Stomach (tissue), 9 donors: Measurements from ENCODE around the gene FBXL16. TPM values are rescaled to one million over a fixed set of nuclear protein-coding genes. Genes with fewer than 3 reads are reported as not detected.

Experiments
- DNase-seq, 2 donors: peaks; one replicate each; pipeline versions ENCODE4 v3.0.0 to v3.0.0-alpha.2; 2013 to 2019
- H3K27ac ChIP-seq, 5 donors: fragments of 200-600 bp in 4 of 5; sonication (generic) in 4 of 5; one replicate each; pipeline ENCODE4 v1.5.1; 2013 to 2019; ENCODE audit warnings: mild to moderate bottlenecking in 1 of 5, moderate library complexity in 1 of 5
- H3K27me3 ChIP-seq, 3 donors: fragments of 200-600 bp; sonication (generic); one replicate each; pipeline ENCODE4 v1.5.1; 2017 to 2019; ENCODE audit warnings: mixed run types in 1 of 3
- H3K36me3 ChIP-seq, 4 donors: fragments of 200-600 bp; sonication (generic); 1 replicate in 3 of 4; 2 replicates in 1 of 4; pipeline ENCODE4 v1.5.1; 2016 to 2019
- H3K4me1 ChIP-seq, 4 donors: fragments of 200-600 bp; sonication (generic); one replicate each; pipeline ENCODE4 v1.5.1; 2016 to 2019
- H3K4me3 ChIP-seq, 4 donors: fragments of 200-600 bp; sonication (generic) in 3 of 4; one replicate each; pipeline ENCODE4 v1.5.1; 2016 to 2019; ENCODE audit warnings: mild to moderate bottlenecking in 1 of 4
- H3K9me3 ChIP-seq, 4 donors: fragments of 200-600 bp; sonication (generic); one replicate each; pipeline ENCODE4 v1.5.1; 2016 to 2019
- EP300 ChIP-seq: sonication (generic); formaldehyde crosslinking; IDR thresholded peaks from one replicate; pipeline ENCODE4 v1.6.1; 2017; ENCODE audit warnings: antibody characterized with exemption
- POLR2A ChIP-seq, 4 donors: fragments of 450-650 bp; IDR thresholded peaks; one replicate each; pipeline ENCODE4 v1.6.1; 2016; ENCODE audit warnings: antibody characterized with exemption in 4 of 4, control low read depth in 2 of 4, mild to moderate bottlenecking in 1 of 4, moderate library complexity in 1 of 4
- POLR2AphosphoS5 ChIP-seq, 3 donors: sonication (generic); formaldehyde crosslinking; IDR thresholded peaks; one replicate each; pipeline ENCODE4 v1.6.1; 2016; ENCODE audit warnings: antibody characterized with exemption in 3 of 3
- WGBS, 5 donors: extraction: QIAGEN DNeasy Blood & Tissue Kit in 3 of 5; methylation state at CpG; one replicate each; pipeline versions ENCODE4 v1.1.5 to v1.1.7; 2013 to 2018; 5-methylcytosine and 5-hydroxymethylcytosine counted together
- intact Hi-C: fragments of 100-400 bp; cut with DNase I; formaldehyde crosslinking; loops from one replicate; pipeline ENCODE4 v1.15.1; 2023; ENCODE audit warnings: low total_unique reads
- polyA plus RNA-seq, 3 donors: library from polyadenylated mRNA; stranded (reverse); fragments of 200-250 nt; gene quantifications; one replicate each; pipeline ENCODE4 v1.2.3, GENCODE V29; 2013
- total RNA-seq, 5 donors: library from RNA; depleted of rRNA; stranded (reverse); fragments of >200 nt; gene quantifications; one replicate each; pipeline versions ENCODE4 v1.1.0 to v1.2.3, GENCODE V29; 2014 to 2016
- TF ChIP-seq, protein P1 (sequence below), 7 experiments: fragments of 450-650 bp in 4 of 7; fragments of 200-600 bp in 3 of 7; sonication (generic) in 3 of 7; IDR thresholded peaks; one replicate each; pipeline ENCODE4 v1.5.1; 2016 to 2019; ENCODE audit warnings: antibody characterized with exemption in 7 of 7, control low read depth in 2 of 7, mild to moderate bottlenecking in 1 of 7
- donor health status: healthy with polysubstance abuse.
- donor health status: Bipolar disorder and iron deficiency.
- donor health status: healthy.

Gene FBXL16
- total and polyA plus RNA-seq, 8 donors: 0.37 to 3.6 (median 0.72) TPM; not detected in 3

DNA sequence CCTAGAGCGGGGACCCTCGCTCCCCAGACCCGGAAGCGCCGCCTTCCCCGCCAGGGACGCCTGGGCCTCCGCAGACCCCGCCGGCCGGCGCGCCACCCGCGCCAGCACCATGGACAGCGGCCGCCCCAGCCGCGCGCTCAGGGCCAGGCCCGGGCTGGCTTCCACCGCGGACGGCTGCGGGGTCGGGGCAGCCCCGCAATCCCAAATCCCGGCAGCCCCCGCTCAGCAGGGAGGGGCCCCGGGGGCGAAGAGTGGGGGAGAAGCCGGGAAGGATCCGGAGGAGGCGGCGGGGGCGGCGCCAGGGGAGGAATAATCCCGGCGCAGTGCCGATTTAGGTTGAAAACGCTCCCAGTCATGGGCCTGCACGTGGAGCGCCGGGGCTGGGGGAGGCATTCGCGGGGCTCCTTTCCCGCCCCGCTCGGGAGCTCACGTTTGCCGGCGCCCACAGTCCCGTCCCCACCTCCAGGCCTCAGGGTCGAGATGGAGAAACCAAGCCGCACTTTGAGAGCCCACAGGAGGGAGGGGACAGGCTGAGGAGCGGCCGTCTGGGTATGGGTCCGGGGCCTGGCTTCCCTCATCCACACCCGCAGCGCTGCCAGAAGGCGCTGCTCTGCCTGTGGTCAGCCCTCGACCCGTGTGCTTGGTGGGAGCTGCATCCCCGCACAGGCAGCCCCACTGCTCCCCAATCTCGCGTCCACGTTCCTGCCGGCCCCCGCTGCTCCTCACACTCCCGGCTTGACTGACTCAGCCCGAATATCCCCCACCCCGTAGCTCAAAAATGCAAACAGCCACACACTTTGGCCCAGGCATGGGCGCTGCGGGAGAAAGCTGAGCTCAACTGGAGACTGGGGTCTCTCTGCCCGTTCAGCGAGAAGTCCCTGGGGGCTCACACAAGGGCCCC is 4.7 kb downstream of the FBXL16 start:
- no peak overlapping the region for H3K4me3 ChIP-seq
- H3K9me3 ChIP-seq: no peaks in the 10 kb centered on the region
- H3K36me3 ChIP-seq: no peaks in the 10 kb centered on the region
- peak in 1 of 2 donors; percentile 81 for DNase-seq
- H3K27me3 ChIP-seq: peaks cover 40 to 99% (median 79%) of the 10 kb centered on the region in 3 donors
- H3K4me1 ChIP-seq: peaks cover 8 to 30% (median 20%) of the 10 kb centered on the region in 4 donors
- TF ChIP-seq POLR2A (IDR thresholded peaks at IDR 0.05) (no peak), POLR2AphosphoS5 (IDR thresholded peaks at IDR 0.05) (no peak)
- TF ChIP-seq, protein P1, sequence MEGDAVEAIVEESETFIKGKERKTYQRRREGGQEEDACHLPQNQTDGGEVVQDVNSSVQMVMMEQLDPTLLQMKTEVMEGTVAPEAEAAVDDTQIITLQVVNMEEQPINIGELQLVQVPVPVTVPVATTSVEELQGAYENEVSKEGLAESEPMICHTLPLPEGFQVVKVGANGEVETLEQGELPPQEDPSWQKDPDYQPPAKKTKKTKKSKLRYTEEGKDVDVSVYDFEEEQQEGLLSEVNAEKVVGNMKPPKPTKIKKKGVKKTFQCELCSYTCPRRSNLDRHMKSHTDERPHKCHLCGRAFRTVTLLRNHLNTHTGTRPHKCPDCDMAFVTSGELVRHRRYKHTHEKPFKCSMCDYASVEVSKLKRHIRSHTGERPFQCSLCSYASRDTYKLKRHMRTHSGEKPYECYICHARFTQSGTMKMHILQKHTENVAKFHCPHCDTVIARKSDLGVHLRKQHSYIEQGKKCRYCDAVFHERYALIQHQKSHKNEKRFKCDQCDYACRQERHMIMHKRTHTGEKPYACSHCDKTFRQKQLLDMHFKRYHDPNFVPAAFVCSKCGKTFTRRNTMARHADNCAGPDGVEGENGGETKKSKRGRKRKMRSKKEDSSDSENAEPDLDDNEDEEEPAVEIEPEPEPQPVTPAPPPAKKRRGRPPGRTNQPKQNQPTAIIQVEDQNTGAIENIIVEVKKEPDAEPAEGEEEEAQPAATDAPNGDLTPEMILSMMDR (IDR thresholded peaks at IDR 0.05): no peak
- intact Hi-C loops: no loop called here
- WGBS, 5 donors: 6 to 9% (median 6%) methylated on average over 35 to 76 of the region's 76 CpGs
- H3K27ac ChIP-seq: no peak overlapping the region

GRCh38 chr16:698911-699671 is 6.5 kb downstream of the FBXL16 start:
- no peak overlapping the region for H3K27ac ChIP-seq
- intact Hi-C loops: no loop called here
- no peak overlapping the region for H3K4me3 ChIP-seq
- WGBS, 5 donors: 63 to 72% (median 70%) methylated on average over 12 to 19 of the region's 19 CpGs
- peaks cover 36 to 99% (median 82%) of the 10 kb centered on the region in 3 donors for H3K27me3 ChIP-seq
- H3K36me3 ChIP-seq: no peaks in the 10 kb centered on the region
- TF ChIP-seq, protein P1 (IDR thresholded peaks at IDR 0.05): no peak
- no peak for TF ChIP-seq EP300
- no peak for TF ChIP-seq POLR2AphosphoS5 (IDR thresholded peaks at IDR 0.05)
- TF ChIP-seq POLR2A (IDR thresholded peaks at IDR 0.05): no peak
- no peak for DNase-seq
- peaks cover 25 to 37% (median 32%) of the 10 kb centered on the region in 4 donors for H3K4me1 ChIP-seq
- no peaks in the 10 kb centered on the region for H3K9me3 ChIP-seq

DNA sequence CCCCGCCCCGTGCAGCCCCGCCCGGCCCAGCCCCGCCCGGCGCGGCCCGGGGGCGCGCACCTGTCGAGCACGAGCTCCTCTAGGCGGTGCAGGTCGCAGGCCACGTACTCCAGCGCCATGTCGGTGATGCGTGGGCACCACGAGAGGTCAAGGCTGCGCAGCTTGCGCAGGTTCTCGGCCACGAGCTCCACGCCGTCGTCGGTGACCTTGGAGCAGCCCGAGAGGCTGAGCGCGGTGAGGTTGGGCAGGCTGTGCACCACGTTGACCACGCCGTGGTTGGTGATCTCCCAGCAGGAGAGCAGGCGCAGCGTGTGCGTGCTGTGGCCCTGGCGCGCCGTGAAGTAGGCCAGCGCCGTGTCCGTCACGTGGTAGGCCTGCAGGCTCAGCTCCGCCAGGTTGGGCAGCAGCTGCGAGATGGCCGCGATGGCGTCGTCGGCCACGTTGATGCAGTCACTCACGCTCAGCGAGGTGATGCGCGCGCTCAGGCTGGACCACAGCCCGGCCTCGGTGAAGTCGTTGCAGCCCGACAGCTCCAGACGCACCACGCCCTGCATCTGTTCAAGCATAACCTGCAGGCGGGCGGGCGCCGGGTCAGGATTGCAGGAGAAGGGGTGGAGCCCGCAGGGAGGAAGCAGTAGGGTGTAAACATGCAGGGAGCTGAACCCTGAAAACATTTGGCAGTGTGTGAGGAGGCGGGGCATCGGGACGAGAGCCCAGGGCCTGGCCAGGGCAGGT is 10.1 kb downstream of the FBXL16 start:
- peaks cover 19 to 93% (median 61%) of the 10 kb centered on the region in 3 donors for H3K27me3 ChIP-seq
- TF ChIP-seq POLR2A (IDR thresholded peaks at IDR 0.05): no peak
- no peak for TF ChIP-seq POLR2AphosphoS5 (IDR thresholded peaks at IDR 0.05)
- TF ChIP-seq, protein P1 (IDR thresholded peaks at IDR 0.05): no peak
- TF ChIP-seq EP300: no peak
- peaks cover 29 to 37% (median 36%) of the 10 kb centered on the region in 4 donors for H3K4me1 ChIP-seq
- peak; percentile 76 to 82 for DNase-seq
- H3K36me3 ChIP-seq: no peaks in the 10 kb centered on the region
- no peaks in the 10 kb centered on the region for H3K9me3 ChIP-seq
- peak overlapping the region in 2 of 5 donors; percentile 43 to 71 for H3K27ac ChIP-seq
- 1 to 4% (median 2%) methylated on average over 3 to 69 of the region's 71 CpGs for WGBS, 5 donors
- intact Hi-C loops: no loop called here
- peak overlapping the region; percentile 21 to 52 (median 30) for H3K4me3 ChIP-seq

GRCh38 chr16:694863-695354 is 10.7 kb downstream of the FBXL16 start:
- WGBS, 5 donors: 0 to 3% (median 2%) methylated on average over 11 to 37 of the region's 37 CpGs
- Histone ChIP-seq H3K4me3 (peak overlapping the region; percentile 22 to 52 (median 32)), H3K9me3 (no peaks in the 10 kb centered on the region), H3K36me3 (no peaks in the 10 kb centered on the region), H3K4me1 (peaks cover 32 to 41% (median 35%) of the 10 kb centered on the region in 4 donors), H3K27ac (no peak overlapping the region), H3K27me3 (peaks cover 13 to 87% (median 55%) of the 10 kb centered on the region in 3 donors)
- intact Hi-C loops: no loop called here
- DNase-seq: no peak
- TF ChIP-seq EP300 (no peak), POLR2AphosphoS5 (IDR thresholded peaks at IDR 0.05) (no peak), POLR2A (IDR thresholded peaks at IDR 0.05) (no peak)
- TF ChIP-seq, protein P1 (IDR thresholded peaks at IDR 0.05): no peak
